Thoracic aorta (tissue), 2 donors: ENCODE data around the gene INIP. TPM values are rescaled to one million over a fixed set of nuclear protein-coding genes. Genes with fewer than 3 reads are reported as not detected.

Experiments used
- ATAC-seq: fragments of 150-250 bp; one replicate; pipeline ENCODE4 v1.8.0; 2017; ENCODE audit warnings: low read depth; ENCODE audit not compliant: insufficient number of reproducible peaks, low FRiP score
- DNase-seq: peaks from one replicate; pipeline ENCODE4 v3.0.0-alpha.2; 2020; ENCODE audit warnings: low spot score
- H3K27ac ChIP-seq, 2 donors: fragments of 200-600 bp; sonication (generic); 1 replicate in 1 of 2; 2 replicates in 1 of 2; pipeline ENCODE4 v1.5.1; 2016; ENCODE audit warnings: mild to moderate bottlenecking in 2 of 2, moderate library complexity in 2 of 2
- H3K27me3 ChIP-seq: fragments of 200-600 bp; sonication (generic); replicated peaks from 2 replicates; pipeline ENCODE4 v1.6.0; 2016; ENCODE audit warnings: mild to moderate bottlenecking; ENCODE audit not compliant: insufficient read depth
- H3K36me3 ChIP-seq: fragments of 200-600 bp; sonication (generic); one replicate; pipeline ENCODE4 v1.5.1; 2016
- H3K4me1 ChIP-seq, 2 donors: fragments of 200-600 bp; sonication (generic); 1 replicate in 1 of 2; 2 replicates in 1 of 2; pipeline versions ENCODE4 v1.5.1 to v1.6.0; 2016; ENCODE audit warnings: low read depth in 2 of 2, mild to moderate bottlenecking in 1 of 2; ENCODE audit not compliant: control insufficient read depth in 1 of 2
- H3K4me3 ChIP-seq: fragments of 200-600 bp; sonication (generic); 2 replicates; pipeline ENCODE4 v1.5.1; 2016; ENCODE audit warnings: mild to moderate bottlenecking
- H3K9me3 ChIP-seq: fragments of 200-600 bp; sonication (generic); 2 replicates; pipeline ENCODE4 v1.5.1; 2016
- total RNA-seq, 2 donors: library from RNA; depleted of rRNA; stranded (reverse); fragments of >200 nt; gene quantifications; one replicate each; pipeline versions ENCODE4 v1.1.0 to v1.2.3, GENCODE V29; 2016
- TF ChIP-seq, protein P1 (sequence below): fragments of 200-600 bp; sonication (generic); IDR thresholded peaks from one replicate; pipeline ENCODE4 v1.5.1; 2019; ENCODE audit warnings: antibody characterized with exemption

INIP gene
- total RNA-seq, 2 donors from 2014 or later = 16.1 to 21.6 TPM

- no peak overlapping the region for H3K4me3 ChIP-seq
Observed at GRCh38 chr9:112720113-112720780, 2.3 kb upstream of the INIP start.

GRCh38 chr9:112719696-112720095, 1.8 kb upstream of the INIP start:
- H3K9me3 ChIP-seq = no peaks in the 10 kb centered on the region
- ATAC-seq = no peak
- DNase-seq = no peak
- H3K4me3 ChIP-seq = no peak overlapping the region
- TF ChIP-seq, protein P1, sequence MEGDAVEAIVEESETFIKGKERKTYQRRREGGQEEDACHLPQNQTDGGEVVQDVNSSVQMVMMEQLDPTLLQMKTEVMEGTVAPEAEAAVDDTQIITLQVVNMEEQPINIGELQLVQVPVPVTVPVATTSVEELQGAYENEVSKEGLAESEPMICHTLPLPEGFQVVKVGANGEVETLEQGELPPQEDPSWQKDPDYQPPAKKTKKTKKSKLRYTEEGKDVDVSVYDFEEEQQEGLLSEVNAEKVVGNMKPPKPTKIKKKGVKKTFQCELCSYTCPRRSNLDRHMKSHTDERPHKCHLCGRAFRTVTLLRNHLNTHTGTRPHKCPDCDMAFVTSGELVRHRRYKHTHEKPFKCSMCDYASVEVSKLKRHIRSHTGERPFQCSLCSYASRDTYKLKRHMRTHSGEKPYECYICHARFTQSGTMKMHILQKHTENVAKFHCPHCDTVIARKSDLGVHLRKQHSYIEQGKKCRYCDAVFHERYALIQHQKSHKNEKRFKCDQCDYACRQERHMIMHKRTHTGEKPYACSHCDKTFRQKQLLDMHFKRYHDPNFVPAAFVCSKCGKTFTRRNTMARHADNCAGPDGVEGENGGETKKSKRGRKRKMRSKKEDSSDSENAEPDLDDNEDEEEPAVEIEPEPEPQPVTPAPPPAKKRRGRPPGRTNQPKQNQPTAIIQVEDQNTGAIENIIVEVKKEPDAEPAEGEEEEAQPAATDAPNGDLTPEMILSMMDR = no peak
- H3K27me3 ChIP-seq = no peaks in the 10 kb centered on the region
- H3K27ac ChIP-seq = peak overlapping the region; percentile 6 to 40
- no peaks in the 10 kb centered on the region for H3K36me3 ChIP-seq
- H3K4me1 ChIP-seq = peaks cover 5 to 7% of the 10 kb centered on the region in 2 donors

More at GRCh38 chr9:112720113-112720780, 2.3 kb upstream of the INIP start:
- H3K27me3 ChIP-seq = no peaks in the 10 kb centered on the region
- no peaks in the 10 kb centered on the region for H3K9me3 ChIP-seq
- ATAC-seq (no peak), DNase-seq (no peak)
- no peaks in the 10 kb centered on the region for H3K36me3 ChIP-seq
- H3K4me1 ChIP-seq = peaks cover 5 to 7% of the 10 kb centered on the region in 2 donors
- TF ChIP-seq, protein P1 = no peak
- H3K27ac ChIP-seq = no peak overlapping the region

DNA sequence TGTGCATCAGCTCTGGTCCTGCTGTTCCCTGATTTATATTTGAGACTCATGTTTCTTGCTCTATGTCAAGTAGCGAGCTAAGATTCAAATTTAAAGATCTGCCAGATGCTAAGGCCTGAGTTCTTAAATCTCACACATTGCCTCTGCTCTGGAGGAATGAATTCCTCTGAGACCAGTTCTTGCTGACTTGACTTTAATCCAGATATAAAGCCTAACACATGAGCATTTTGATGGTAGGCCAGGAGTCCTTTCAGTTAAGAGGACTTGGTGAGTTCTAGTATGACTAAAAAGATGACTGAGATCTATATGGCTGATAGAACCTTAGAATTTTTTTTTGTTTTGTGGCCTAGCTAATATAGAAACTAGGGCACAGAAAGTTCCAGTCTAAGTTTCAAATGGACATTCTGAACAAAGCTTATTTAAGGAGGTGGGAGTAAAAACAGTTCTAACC, 1.3 kb upstream of the INIP start:
- no peak for DNase-seq
- Histone ChIP-seq H3K4me3 (no peak overlapping the region), H3K27me3 (no peaks in the 10 kb centered on the region), H3K36me3 (no peaks in the 10 kb centered on the region), H3K27ac (peak overlapping the region; percentile 6 to 40), H3K9me3 (no peaks in the 10 kb centered on the region), H3K4me1 (peaks cover 5 to 7% of the 10 kb centered on the region in 2 donors)
- TF ChIP-seq, protein P1 = no peak
- no peak for ATAC-seq

GRCh38 chr9:112712678-112713077, 5.2 kb downstream of the INIP start:
- ATAC-seq (no peak), DNase-seq (no peak)
- no peaks in the 10 kb centered on the region for H3K27me3 ChIP-seq
- TF ChIP-seq, protein P1 = no peak
- H3K4me1 ChIP-seq = peaks cover 5 to 7% of the 10 kb centered on the region in 2 donors
- no peaks in the 10 kb centered on the region for H3K9me3 ChIP-seq
- H3K36me3 ChIP-seq = peaks cover 4% of the 10 kb centered on the region
- H3K27ac ChIP-seq = no peak overlapping the region
- no peak overlapping the region for H3K4me3 ChIP-seq

- ATAC-seq = no peak
- DNase-seq = no peak
- Histone ChIP-seq H3K4me3 (no peak overlapping the region), H3K4me1 (no peaks in the 10 kb centered on the region), H3K9me3 (no peaks in the 10 kb centered on the region), H3K27me3 (no peaks in the 10 kb centered on the region), H3K36me3 (peaks cover 4% of the 10 kb centered on the region), H3K27ac (no peak overlapping the region)
- TF ChIP-seq, protein P1 = peak; percentile 23
Observed at GRCh38 chr9:112711050-112711689, 6.7 kb downstream of the INIP start.
